Esophagus muscularis mucosa (tissue), 3 donors: ENCODE measurements around the gene LGALSL.

Source experiments
- POLR2A ChIP-seq: fragments of 450-650 bp; IDR thresholded peaks from one replicate; pipeline ENCODE4 v1.6.1; 2017; ENCODE audit warnings: antibody characterized with exemption, moderate library complexity, mild to moderate bottlenecking, low read depth
- TF ChIP-seq, protein P1 (sequence below), 3 experiments: fragments of 200-600 bp in 2 of 3; fragments of 450-650 bp in 1 of 3; sonication (generic) in 2 of 3; IDR thresholded peaks; one replicate each; pipeline ENCODE4 v1.5.1; 2017 to 2019; ENCODE audit warnings: antibody characterized with exemption in 3 of 3, mild to moderate bottlenecking in 2 of 3, moderate library complexity in 1 of 3

DNA sequence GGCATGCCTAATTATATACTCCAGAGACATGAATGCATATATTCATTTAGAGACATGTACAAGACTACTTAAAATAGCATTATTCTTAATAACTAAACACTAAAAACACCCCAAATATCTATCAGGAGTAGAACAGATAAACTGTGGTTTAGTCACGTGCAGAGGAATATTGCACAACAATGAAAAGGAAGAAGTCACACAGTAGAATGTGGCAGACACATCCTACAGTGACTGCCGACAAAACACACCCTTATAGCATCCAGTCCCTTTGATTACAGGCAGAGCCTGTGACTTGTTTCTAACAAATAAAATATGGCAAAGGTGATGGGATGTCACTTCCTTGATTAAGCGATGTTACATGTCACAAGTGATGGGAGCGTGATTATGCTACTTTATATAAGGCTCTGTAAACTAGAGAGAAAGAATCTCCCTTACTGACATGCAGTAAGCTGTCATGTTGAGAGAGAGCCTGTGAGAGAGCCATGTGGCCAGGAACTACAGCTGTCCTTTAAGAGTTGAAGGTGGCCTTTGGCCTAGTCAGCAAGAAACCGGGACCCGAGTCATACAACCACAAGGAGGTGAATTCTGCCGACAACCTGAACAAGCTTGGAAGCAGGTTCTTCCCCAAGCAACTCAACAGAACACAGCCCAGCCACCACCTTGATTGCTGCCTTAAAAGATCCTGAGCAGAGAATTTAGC lies 39.1 kb upstream of the LGALSL start:
- no peak for TF ChIP-seq POLR2A
- TF ChIP-seq, protein P1, sequence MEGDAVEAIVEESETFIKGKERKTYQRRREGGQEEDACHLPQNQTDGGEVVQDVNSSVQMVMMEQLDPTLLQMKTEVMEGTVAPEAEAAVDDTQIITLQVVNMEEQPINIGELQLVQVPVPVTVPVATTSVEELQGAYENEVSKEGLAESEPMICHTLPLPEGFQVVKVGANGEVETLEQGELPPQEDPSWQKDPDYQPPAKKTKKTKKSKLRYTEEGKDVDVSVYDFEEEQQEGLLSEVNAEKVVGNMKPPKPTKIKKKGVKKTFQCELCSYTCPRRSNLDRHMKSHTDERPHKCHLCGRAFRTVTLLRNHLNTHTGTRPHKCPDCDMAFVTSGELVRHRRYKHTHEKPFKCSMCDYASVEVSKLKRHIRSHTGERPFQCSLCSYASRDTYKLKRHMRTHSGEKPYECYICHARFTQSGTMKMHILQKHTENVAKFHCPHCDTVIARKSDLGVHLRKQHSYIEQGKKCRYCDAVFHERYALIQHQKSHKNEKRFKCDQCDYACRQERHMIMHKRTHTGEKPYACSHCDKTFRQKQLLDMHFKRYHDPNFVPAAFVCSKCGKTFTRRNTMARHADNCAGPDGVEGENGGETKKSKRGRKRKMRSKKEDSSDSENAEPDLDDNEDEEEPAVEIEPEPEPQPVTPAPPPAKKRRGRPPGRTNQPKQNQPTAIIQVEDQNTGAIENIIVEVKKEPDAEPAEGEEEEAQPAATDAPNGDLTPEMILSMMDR (IDR thresholded peaks at IDR 0.05), result no peak
